ENCODE results near the gene CASZ1.

DNA sequence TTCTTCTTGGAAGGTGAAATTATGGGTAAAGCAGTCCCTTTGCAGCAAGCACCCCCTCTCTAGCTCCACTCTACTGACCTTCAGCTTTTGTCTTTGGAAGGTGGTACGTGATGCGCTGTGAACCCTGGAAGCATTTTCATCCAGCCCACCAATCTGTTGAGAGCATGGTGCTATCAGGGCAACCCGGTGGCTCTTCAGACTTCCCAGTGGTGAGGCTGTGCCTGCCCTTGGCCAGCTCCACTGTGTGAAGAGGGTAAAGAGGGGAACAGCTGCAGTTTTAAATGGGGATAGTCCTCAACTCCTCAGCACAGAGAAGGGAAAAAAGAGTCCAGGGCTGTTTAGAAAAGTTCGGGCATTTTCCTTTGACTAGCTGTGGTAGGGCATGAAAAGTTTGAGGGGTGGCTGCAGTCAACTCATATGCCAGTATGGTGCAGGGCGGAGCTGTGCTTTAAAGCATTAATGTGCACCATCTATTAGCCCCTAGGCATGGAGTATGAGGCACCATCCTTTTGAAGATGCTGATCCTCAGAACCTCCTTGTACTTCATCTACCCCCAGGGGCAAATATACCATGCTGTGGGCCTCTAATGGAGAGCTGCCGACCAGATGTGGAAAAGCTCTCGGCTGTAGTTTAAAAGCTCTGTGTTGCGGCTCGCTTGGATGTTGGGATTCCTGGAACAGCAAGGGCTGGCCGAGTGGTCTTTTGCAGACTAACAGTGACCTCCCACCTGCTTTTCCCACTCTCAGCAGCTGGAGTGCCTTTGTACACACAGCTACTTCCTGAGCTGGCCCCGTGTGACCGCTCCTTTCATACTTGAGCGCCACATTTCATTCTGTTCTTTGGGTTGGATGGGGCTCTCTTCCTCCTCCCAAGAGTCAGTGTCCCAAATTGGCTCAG, 198.7 kb downstream of the CASZ1 start:
- TF ChIP-seq, protein P1, sequence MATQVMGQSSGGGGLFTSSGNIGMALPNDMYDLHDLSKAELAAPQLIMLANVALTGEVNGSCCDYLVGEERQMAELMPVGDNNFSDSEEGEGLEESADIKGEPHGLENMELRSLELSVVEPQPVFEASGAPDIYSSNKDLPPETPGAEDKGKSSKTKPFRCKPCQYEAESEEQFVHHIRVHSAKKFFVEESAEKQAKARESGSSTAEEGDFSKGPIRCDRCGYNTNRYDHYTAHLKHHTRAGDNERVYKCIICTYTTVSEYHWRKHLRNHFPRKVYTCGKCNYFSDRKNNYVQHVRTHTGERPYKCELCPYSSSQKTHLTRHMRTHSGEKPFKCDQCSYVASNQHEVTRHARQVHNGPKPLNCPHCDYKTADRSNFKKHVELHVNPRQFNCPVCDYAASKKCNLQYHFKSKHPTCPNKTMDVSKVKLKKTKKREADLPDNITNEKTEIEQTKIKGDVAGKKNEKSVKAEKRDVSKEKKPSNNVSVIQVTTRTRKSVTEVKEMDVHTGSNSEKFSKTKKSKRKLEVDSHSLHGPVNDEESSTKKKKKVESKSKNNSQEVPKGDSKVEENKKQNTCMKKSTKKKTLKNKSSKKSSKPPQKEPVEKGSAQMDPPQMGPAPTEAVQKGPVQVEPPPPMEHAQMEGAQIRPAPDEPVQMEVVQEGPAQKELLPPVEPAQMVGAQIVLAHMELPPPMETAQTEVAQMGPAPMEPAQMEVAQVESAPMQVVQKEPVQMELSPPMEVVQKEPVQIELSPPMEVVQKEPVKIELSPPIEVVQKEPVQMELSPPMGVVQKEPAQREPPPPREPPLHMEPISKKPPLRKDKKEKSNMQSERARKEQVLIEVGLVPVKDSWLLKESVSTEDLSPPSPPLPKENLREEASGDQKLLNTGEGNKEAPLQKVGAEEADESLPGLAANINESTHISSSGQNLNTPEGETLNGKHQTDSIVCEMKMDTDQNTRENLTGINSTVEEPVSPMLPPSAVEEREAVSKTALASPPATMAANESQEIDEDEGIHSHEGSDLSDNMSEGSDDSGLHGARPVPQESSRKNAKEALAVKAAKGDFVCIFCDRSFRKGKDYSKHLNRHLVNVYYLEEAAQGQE (IDR thresholded peaks at IDR 0.05; ENCODE audit: insufficient read depth in 1 of 2, low read depth in 2 of 2, low read length in 1 of 2), result no peak
- TF ChIP-seq CTCF (IDR thresholded peaks at IDR 0.05), result no peak
- no peak for TF ChIP-seq POLR2AphosphoS5 (IDR thresholded peaks at IDR 0.05; ENCODE audit: low read depth, low read length)
- no peak for TF ChIP-seq SIN3A (IDR thresholded peaks at IDR 0.05; ENCODE audit: borderline replicate concordance, insufficient read depth, low read depth, low read length)

Measured in Panc1 (cell line).